ENCODE results near the gene BCO2.

- TF ChIP-seq EZH2 (IDR thresholded peaks at IDR 0.05) = no peak
- TF ChIP-seq CTCF (IDR thresholded peaks at IDR 0.05) = no peak
- TF ChIP-seq EZH2phosphoT487 (IDR thresholded peaks at IDR 0.05) = no peak
Measured at GRCh38 chr11:112156153-112156955, 19.0 kb upstream of the BCO2 start.
